ENCODE measurements around the gene ABHD5. TPM values are rescaled to one million over a fixed set of nuclear protein-coding genes. Genes with fewer than 3 reads are reported as not detected.

Gene ABHD5
- total and polyA plus RNA-seq, 2 of the 8 experiments (the other 6 are each of a cell fraction or from before 2014, with no cell fraction given) = 10.5 to 16.4 TPM

- peak; percentile 35 for TF ChIP-seq CHD7 (IDR thresholded peaks at IDR 0.05; ENCODE audit: insufficient replicate concordance, low read length)
Measured at GRCh38 chr3:43695863-43696262, 5.1 kb downstream of the ABHD5 start (continued).
